ENCODE measurements around the gene ZFR.
A peak's percentile ranks its signal among the peaks of the same experiment; 100 is the strongest.

The ZFR gene

GRCh38 chr5:32445831-32446614, 1.5 kb upstream of the ZFR start:
- Histone ChIP-seq H3K4me1 (ENCODE audit: low read length) (peaks cover 26% of the 10 kb centered on the region), H3K9me3 (ENCODE audit: insufficient read depth, low read length) (no peaks in the 10 kb centered on the region), H3K79me2 (ENCODE audit: low read length) (peaks cover 34% of the 10 kb centered on the region), H4K20me1 (ENCODE audit: insufficient read depth, low read length) (peaks cover 19% of the 10 kb centered on the region), H3K4me3 (ENCODE audit: low read length) (no peak overlapping the region), H3K27me3 (ENCODE audit: low read depth, low read length) (no peaks in the 10 kb centered on the region; the same call in 1 of the 2 replicates), H3K36me3 (replicated peaks; ENCODE audit: low read depth, low read length) (no peaks in the 10 kb centered on the region), H2AFZ (ENCODE audit: low read depth, low read length) (no peak overlapping the region), H3K4me2 (ENCODE audit: low read length) (peak overlapping the region; percentile 44), H3K9ac (ENCODE audit: low read length) (no peak overlapping the region), H3K27ac (ENCODE audit: low read length) (no peak overlapping the region)
- TF ChIP-seq CTCF (IDR thresholded peaks at IDR 0.05; ENCODE audit: low read depth, low read length) (no peak), EZH2phosphoT487 (IDR thresholded peaks at IDR 0.05; ENCODE audit: low read depth) (no peak)

GRCh38 chr5:32445287-32445758, 783 bp upstream of the ZFR start:
- no peaks in the 10 kb centered on the region; the same call in 1 of the 2 replicates for H3K27me3 ChIP-seq (ENCODE audit: low read depth, low read length)
- H4K20me1 ChIP-seq (ENCODE audit: insufficient read depth, low read length): peaks cover 20% of the 10 kb centered on the region
- H3K36me3 ChIP-seq (replicated peaks; ENCODE audit: low read depth, low read length): no peaks in the 10 kb centered on the region
- H2AFZ ChIP-seq (ENCODE audit: low read depth, low read length): peak overlapping the region; percentile 19; the same call in 1 of the 2 replicates
- no peak overlapping the region for H3K27ac ChIP-seq (ENCODE audit: low read length)
- H3K79me2 ChIP-seq (ENCODE audit: low read length): peaks cover 41% of the 10 kb centered on the region
- H3K9me3 ChIP-seq (ENCODE audit: insufficient read depth, low read length): no peaks in the 10 kb centered on the region
- H3K4me2 ChIP-seq (ENCODE audit: low read length): peak overlapping the region; percentile 59
- peaks cover 26% of the 10 kb centered on the region for H3K4me1 ChIP-seq (ENCODE audit: low read length)
- TF ChIP-seq CTCF (IDR thresholded peaks at IDR 0.05; ENCODE audit: low read depth, low read length) (no peak), EZH2phosphoT487 (IDR thresholded peaks at IDR 0.05; ENCODE audit: low read depth) (no peak)
- H3K9ac ChIP-seq (ENCODE audit: low read length): no peak overlapping the region
- H3K4me3 ChIP-seq (ENCODE audit: low read length): peak overlapping the region; percentile 79

GRCh38 chr5:32443541-32444430, 754 bp downstream of the ZFR start:
- Histone ChIP-seq H3K4me2 (ENCODE audit: low read length) (peak overlapping the region; percentile 76), H3K4me3 (ENCODE audit: low read length) (peak overlapping the region; percentile 79), H4K20me1 (ENCODE audit: insufficient read depth, low read length) (peaks cover 32% of the 10 kb centered on the region), H3K9me3 (ENCODE audit: insufficient read depth, low read length) (no peaks in the 10 kb centered on the region), H3K36me3 (replicated peaks; ENCODE audit: low read depth, low read length) (peaks cover 6% of the 10 kb centered on the region), H3K27ac (ENCODE audit: low read length) (peak overlapping the region; percentile 50), H3K9ac (ENCODE audit: low read length) (peak overlapping the region; percentile 90), H2AFZ (ENCODE audit: low read depth, low read length) (no peak overlapping the region), H3K4me1 (ENCODE audit: low read length) (peaks cover 26% of the 10 kb centered on the region), H3K27me3 (ENCODE audit: low read depth, low read length) (no peaks in the 10 kb centered on the region), H3K79me2 (ENCODE audit: low read length) (peaks cover 57% of the 10 kb centered on the region)
- TF ChIP-seq CTCF (IDR thresholded peaks at IDR 0.05; ENCODE audit: low read depth, low read length) (no peak), EZH2phosphoT487 (IDR thresholded peaks at IDR 0.05; ENCODE audit: low read depth) (no peak)

- no peak overlapping the region for H2AFZ ChIP-seq (ENCODE audit: low read depth, low read length)
These were observed 1.4 kb downstream of the ZFR start for GRCh38 chr5:32443145-32443540.

More at GRCh38 chr5:32443145-32443540, 1.4 kb downstream of the ZFR start:
- peak overlapping the region; percentile 76 for H3K4me2 ChIP-seq (ENCODE audit: low read length)
- TF ChIP-seq EZH2phosphoT487 (IDR thresholded peaks at IDR 0.05; ENCODE audit: low read depth) (no peak), CTCF (IDR thresholded peaks at IDR 0.05; ENCODE audit: low read depth, low read length) (no peak)
- peak overlapping the region; percentile 90 for H3K9ac ChIP-seq (ENCODE audit: low read length)
- H3K36me3 ChIP-seq (replicated peaks; ENCODE audit: low read depth, low read length): peaks cover 6% of the 10 kb centered on the region
- no peaks in the 10 kb centered on the region for H3K9me3 ChIP-seq (ENCODE audit: insufficient read depth, low read length)
- H3K27me3 ChIP-seq (ENCODE audit: low read depth, low read length): no peaks in the 10 kb centered on the region
- H3K4me1 ChIP-seq (ENCODE audit: low read length): peaks cover 26% of the 10 kb centered on the region
- peaks cover 62% of the 10 kb centered on the region for H3K79me2 ChIP-seq (ENCODE audit: low read length)
- H4K20me1 ChIP-seq (ENCODE audit: insufficient read depth, low read length): peaks cover 36% of the 10 kb centered on the region
- H3K27ac ChIP-seq (ENCODE audit: low read length): peak overlapping the region; percentile 50
- H3K4me3 ChIP-seq (ENCODE audit: low read length): peak overlapping the region; percentile 79

All from OCI-LY3 (cell line).